IPS-20b (cell line): Measurements from ENCODE around the gene RUBCNL.
"Not testable (repeated sequence)": the region's sequence is repeated elsewhere in the genome, so short reads cannot be mapped to it uniquely, and the experiment has no call there.

Experiments
- H3K27ac ChIP-seq: one replicate; pipeline ENCODE4 v1.5.1; 2013; ENCODE audit warnings: low read length
- H3K27me3 ChIP-seq: 2 replicates; pipeline ENCODE4 v1.6.1; 2013; ENCODE audit warnings: mild to moderate bottlenecking, low read length, inconsistent platforms; ENCODE audit not compliant: insufficient read depth
- H3K36me3 ChIP-seq: 2 replicates; pipeline ENCODE4 v1.6.1; 2013; ENCODE audit warnings: low read depth, mild to moderate bottlenecking, inconsistent platforms, low read length, moderate library complexity; ENCODE audit not compliant: insufficient read depth
- H3K4me1 ChIP-seq: 2 replicates; pipeline ENCODE4 v1.6.1; 2013; ENCODE audit warnings: mild to moderate bottlenecking, control low read depth, inconsistent platforms, low read length, moderate library complexity; ENCODE audit not compliant: insufficient read depth
- H3K4me3 ChIP-seq: 2 replicates; pipeline ENCODE4 v1.5.1; 2013; ENCODE audit warnings: mild to moderate bottlenecking, low read length, inconsistent platforms
- H3K9ac ChIP-seq: 2 replicates; pipeline ENCODE4 v1.6.1; 2013; ENCODE audit warnings: low read depth, mild to moderate bottlenecking, inconsistent platforms, low read length, moderate library complexity
- H3K9me3 ChIP-seq: 2 replicates; pipeline ENCODE4 v1.6.1; 2013; ENCODE audit warnings: mild to moderate bottlenecking, low read depth, low read length, inconsistent platforms; ENCODE audit not compliant: insufficient read depth

RUBCNL gene, protein sequence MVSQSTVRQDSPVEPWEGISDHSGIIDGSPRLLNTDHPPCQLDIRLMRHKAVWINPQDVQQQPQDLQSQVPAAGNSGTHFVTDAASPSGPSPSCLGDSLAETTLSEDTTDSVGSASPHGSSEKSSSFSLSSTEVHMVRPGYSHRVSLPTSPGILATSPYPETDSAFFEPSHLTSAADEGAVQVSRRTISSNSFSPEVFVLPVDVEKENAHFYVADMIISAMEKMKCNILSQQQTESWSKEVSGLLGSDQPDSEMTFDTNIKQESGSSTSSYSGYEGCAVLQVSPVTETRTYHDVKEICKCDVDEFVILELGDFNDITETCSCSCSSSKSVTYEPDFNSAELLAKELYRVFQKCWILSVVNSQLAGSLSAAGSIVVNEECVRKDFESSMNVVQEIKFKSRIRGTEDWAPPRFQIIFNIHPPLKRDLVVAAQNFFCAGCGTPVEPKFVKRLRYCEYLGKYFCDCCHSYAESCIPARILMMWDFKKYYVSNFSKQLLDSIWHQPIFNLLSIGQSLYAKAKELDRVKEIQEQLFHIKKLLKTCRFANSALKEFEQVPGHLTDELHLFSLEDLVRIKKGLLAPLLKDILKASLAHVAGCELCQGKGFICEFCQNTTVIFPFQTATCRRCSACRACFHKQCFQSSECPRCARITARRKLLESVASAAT

DNA sequence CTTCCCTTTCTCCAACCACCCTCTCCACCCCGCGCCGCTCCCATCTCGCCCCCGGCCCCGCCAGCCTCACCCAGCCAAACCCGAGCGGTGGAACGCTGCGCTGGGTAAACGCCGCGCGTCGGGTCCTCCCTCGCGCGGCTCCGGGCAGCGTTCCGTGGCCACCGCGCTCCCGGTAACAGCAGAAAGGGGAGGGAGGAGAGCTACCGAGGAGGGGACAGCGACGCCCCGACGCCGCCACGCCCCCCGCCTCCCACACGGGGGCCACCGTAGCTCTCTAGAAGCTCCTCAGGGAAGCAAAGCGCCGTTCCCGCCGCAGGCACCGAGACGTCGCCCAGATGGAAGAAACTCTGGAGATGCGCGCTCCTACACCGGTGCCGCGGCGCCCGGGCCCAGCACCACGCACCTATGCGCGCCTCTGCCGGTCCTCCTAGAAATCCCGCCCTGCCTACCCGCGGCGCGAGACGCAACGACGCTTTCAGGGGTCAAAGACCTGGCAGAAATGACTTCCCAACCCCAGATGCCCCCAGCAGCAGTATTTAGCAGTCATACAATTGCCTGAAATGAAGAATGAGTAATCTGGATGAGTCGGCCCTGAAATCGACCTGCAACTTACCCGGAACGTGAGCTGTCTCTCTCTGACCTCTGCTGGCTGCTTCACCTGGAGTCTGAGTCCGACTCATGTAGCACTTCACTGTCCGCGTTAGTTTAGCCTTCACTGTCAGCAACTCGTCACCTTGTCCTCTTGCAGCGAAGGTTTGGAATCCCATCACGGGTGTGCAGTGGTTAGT lies at the start of gene RUBCNL:
RUBCNL (minus strand) TSS at position 189 of the 788 bp plus-strand sequence. CDS start 14,777 bp downstream, outside the sequence.
- H3K27ac ChIP-seq, result no peak within 1 kb of the TSS
- no peaks in the 10 kb centered on the region for H3K36me3 ChIP-seq
- H3K4me1 ChIP-seq, result peaks cover 12% of the 10 kb centered on the region
- H3K9me3 ChIP-seq, result no peaks in the 10 kb centered on the region
- peak within 1 kb of the TSS; percentile 89 for H3K4me3 ChIP-seq
- peaks cover 72% of the 10 kb centered on the region for H3K27me3 ChIP-seq
- H3K9ac ChIP-seq, result peak within 1 kb of the TSS; percentile 52; the same call in 1 of the 2 replicates

DNA sequence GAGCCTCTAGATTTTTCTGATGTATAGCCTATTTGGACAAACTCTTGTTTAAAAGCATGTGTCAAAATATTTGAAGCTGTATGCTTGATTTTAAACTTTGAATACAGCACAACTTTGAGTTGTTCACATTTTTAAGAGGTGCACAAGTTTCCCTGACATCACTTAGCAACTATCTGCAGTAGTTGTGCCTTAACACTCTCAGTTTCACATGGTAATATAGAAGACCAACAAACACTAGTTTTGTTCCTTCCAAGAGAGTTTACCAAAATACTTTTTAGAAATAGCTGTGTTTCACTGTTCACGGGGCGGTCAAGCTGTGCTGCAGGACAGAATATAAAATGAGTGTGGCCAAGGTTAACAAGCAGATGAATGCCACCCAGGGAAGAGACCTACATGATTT lies 42.5 kb upstream of the RUBCNL start:
- not testable (repeated sequence) for H3K9ac ChIP-seq, H3K27me3 ChIP-seq, H3K27ac ChIP-seq

DNA sequence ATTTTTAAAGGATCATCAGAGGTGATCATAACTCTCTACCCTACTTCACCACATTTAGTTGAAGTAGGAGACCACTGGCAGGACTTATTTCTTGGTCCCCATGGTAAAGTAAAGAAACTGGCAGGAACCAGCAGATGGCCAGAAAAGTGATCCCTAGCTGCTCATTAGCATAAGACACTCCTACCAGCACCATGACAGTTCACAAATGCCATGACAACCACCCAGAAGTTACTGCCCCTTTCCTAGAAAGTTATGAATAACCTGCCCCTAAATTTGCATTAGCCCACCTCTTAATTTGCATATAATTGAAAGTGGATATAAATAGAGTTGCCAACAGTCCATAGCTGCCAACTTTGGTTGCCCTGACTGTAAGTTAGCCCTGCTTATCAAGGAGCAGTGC lies 18.4 kb upstream of the RUBCNL start:
- Histone ChIP-seq H3K9me3 (peaks cover 9% of the 10 kb centered on the region), H3K4me3 (no peak overlapping the region), H3K27ac (no peak overlapping the region), H3K9ac (no peak overlapping the region), H3K36me3 (no peaks in the 10 kb centered on the region), H3K27me3 (no peaks in the 10 kb centered on the region), H3K4me1 (no peaks in the 10 kb centered on the region)

More for the DNA sequence above, 42.5 kb upstream of the RUBCNL start:
- H3K4me3 ChIP-seq, H3K4me1 ChIP-seq, H3K9me3 ChIP-seq, H3K36me3 ChIP-seq: not testable (repeated sequence)

DNA sequence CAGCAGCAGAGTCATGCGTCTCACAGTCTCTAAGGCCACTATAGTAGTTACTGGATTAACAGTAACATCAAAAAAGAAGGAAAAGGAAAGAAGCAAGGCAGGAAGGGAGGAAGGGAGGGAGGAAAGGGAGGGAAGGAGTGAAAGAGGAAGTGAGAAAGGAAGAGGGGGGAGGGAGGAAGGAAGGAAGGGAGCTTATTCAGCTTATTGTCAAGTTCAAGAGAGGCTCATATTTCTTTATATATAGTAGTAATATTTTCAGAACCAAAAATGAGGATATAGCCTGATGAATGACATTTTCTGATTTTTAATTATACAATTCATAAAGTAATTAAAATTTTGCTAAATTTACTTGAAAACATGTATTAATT lies 17.7 kb upstream of the RUBCNL start:
- no peak overlapping the region for H3K4me3 ChIP-seq
- no peaks in the 10 kb centered on the region for H3K27me3 ChIP-seq
- peaks cover 9% of the 10 kb centered on the region for H3K9me3 ChIP-seq
- no peaks in the 10 kb centered on the region for H3K36me3 ChIP-seq
- H3K4me1 ChIP-seq, result no peaks in the 10 kb centered on the region
- no peak overlapping the region for H3K9ac ChIP-seq
- H3K27ac ChIP-seq, result no peak overlapping the region

DNA sequence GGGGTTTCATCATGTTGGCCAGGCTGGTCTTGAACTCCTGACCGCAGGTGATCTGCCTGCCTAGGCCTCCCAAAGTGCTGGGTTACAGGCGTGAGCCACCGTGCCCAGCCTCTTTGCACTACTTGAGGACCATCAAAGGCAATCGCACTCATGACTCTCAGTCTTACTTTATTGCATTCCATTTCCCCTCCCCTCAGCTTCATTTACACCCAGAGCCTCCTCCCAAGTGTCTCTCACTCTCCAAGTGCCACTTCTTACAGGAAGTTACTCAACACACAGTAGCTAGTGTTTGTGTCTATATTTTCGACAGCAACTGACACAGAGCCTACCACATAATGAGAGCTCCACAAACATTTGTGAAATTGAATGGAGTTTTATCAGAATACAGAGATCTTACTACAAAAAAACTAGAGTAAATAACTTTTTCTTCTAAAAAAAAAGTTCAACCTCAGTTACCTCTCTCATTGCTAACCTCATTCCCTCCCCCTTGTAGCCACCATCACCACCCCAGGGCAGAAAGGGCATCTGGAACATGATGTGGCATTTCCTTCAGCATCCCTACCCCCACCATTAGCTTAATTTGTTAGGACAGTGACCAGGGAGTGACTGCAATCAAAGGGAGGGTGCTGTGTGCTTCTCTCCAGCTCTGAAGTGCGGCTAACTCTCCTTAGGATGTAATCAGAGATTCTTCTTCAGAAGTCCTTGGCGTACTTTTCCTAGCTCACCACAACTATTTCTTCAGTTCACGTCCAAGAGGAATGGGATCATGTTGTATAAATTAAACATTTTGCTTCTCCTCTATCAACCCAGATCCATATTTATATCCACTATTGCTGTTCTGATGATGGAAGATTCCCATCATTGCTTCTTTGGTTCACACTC lies 17.0 kb upstream of the RUBCNL start:
- no peaks in the 10 kb centered on the region for H3K36me3 ChIP-seq
- no peak overlapping the region for H3K27ac ChIP-seq
- no peaks in the 10 kb centered on the region for H3K27me3 ChIP-seq
- H3K9ac ChIP-seq, result no peak overlapping the region
- H3K9me3 ChIP-seq, result peaks cover 9% of the 10 kb centered on the region
- H3K4me3 ChIP-seq, result no peak overlapping the region
- no peaks in the 10 kb centered on the region for H3K4me1 ChIP-seq

DNA sequence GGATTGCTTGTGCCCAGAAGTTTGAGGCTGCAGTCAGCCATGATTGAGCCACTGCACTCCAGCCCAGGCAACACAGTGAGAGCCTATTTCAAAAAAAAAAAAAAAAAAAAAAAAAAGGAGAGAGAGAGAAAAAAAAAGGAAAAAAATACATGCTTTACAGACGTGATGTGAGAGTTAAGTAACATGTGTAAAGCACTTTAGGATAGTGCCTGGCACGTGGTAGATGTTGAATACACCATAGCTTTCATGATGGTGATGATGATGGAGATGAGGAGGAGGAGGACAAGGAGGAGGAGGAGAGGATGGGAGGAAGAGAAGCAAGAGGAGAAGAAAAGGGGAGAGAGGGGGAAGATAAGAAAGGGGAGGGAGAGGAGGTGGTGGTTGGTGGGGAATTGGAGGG lies 15.1 kb upstream of the RUBCNL start:
- H3K27ac ChIP-seq, result no peak overlapping the region
- H3K4me1 ChIP-seq, result no peaks in the 10 kb centered on the region

DNA sequence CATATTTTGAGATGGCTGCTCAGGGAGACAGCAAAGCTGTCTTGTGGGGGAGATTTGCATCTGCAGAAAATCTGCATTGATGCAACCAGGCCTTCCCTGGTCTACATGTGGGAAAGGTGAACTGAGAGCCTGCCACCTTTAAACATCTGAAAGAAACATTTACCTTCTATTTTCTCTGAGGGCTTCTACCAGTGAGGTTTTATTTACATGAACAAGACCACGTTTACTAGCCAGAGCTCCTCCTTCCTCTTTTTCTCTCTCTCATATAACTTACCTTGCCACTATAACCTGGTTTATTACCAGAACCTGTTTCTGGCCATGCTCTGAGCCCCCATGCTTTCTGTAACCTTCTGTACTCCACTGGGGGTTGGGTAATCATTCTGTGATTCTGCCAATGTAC lies 14.4 kb upstream of the RUBCNL start:
- Histone ChIP-seq H3K9me3 (peaks cover 9% of the 10 kb centered on the region), H3K4me3 (no peak overlapping the region), H3K27ac (no peak overlapping the region), H3K36me3 (no peaks in the 10 kb centered on the region), H3K27me3 (no peaks in the 10 kb centered on the region), H3K9ac (no peak overlapping the region), H3K4me1 (no peaks in the 10 kb centered on the region)

More for the DNA sequence above, 15.1 kb upstream of the RUBCNL start:
- Histone ChIP-seq H3K4me3 (no peak overlapping the region), H3K27me3 (no peaks in the 10 kb centered on the region), H3K9me3 (peaks cover 9% of the 10 kb centered on the region), H3K9ac (no peak overlapping the region), H3K36me3 (no peaks in the 10 kb centered on the region)

DNA sequence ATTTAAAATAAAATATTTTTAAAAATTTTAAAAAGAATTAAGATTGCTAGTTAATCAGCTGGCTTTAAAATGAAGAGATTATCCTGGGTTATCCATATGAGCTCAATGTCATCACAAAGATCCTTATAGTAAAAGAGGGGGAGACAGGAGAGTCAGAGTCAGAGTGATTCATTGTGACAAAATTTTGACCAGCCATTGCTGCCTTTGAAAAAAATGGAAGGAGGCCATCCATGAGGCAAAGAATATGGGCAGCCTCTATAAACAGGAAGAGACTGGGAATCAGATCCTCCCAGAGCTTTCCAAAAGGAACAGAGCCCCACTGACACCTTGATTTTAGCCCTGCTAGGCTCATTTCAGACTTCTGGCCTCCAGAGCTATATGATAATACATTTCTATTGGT lies 9.3 kb upstream of the RUBCNL start:
- H3K9ac ChIP-seq, result no peak overlapping the region
- no peaks in the 10 kb centered on the region for H3K9me3 ChIP-seq
- H3K4me3 ChIP-seq, result no peak overlapping the region
- no peaks in the 10 kb centered on the region for H3K27me3 ChIP-seq
- H3K36me3 ChIP-seq, result no peaks in the 10 kb centered on the region
- H3K27ac ChIP-seq, result no peak overlapping the region
- H3K4me1 ChIP-seq, result no peaks in the 10 kb centered on the region

DNA sequence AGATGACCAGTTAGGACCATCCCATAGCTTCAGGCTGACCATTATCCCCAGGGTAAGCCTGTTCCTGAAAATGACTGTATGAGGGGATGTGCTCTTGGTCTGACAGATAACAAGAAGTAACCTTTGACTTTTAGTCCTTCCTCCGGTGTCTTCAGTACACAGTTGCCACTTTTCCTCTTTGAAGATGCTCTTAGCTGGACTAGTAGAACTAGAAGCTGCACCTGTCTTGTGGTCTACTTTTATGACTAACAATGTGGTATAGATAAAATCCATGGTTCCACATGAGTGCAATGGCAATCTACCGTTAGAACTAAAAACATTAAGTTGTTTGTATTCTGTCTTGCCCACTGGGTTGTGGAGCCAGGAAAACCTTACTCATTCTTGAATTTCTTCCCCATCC lies 5.9 kb upstream of the RUBCNL start:
- Histone ChIP-seq H3K36me3 (no peaks in the 10 kb centered on the region), H3K4me1 (peaks cover 7% of the 10 kb centered on the region; the same call in 1 of the 2 replicates), H3K9me3 (no peaks in the 10 kb centered on the region), H3K27ac (no peak overlapping the region), H3K27me3 (peaks cover 25% of the 10 kb centered on the region), H3K4me3 (no peak overlapping the region), H3K9ac (no peak overlapping the region)

DNA sequence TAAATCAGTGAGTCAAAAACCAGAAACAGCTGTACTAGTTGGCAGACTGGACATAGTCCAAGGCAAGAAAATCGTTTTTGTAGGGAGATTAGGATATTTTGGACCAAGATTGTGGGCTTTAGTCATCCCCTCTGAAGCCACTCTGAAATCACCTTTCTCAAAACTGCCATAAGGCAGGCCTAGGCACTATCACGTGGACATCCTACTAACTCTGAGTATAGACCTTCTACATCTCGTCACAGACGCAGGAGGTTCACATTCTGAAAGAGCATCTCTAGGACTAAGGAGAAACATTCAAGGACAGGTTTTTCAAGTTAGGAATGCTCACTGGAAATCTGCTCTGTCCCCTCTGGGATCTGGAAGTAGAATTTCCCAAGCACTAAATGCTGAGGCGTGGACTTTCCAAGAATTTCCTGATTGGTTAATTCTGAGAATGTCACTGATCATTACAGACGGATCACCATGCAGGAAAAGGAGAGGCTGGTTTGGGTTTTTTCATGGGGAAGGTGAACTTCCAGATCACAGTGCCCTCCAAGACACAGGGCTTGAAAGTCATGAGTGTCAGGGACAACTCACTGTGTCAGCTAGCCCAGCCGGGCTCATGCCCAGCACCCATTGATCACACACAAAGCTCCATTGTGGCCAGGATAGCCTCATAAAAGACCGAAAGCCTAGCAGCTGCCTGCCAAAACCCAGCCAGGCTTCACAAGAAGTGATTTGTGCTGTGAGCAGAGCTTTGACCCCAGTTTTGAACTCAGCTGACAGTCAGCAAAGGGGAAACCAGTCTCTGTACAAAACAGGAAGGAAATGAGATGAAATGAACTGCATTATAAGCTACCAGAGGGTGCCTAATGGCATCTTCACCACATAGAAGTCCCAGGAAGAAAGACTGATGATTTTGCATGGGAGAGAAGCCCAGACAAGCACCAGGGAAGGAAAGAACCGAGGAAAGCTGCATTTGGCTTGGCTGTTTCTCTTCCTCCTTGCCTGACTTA lies 2.7 kb upstream of the RUBCNL start:
- Histone ChIP-seq H3K4me3 (no peak overlapping the region), H3K9ac (no peak overlapping the region), H3K27me3 (peaks cover 55% of the 10 kb centered on the region), H3K9me3 (no peaks in the 10 kb centered on the region), H3K36me3 (no peaks in the 10 kb centered on the region), H3K4me1 (peaks cover 12% of the 10 kb centered on the region), H3K27ac (no peak overlapping the region)
